K562 (cell line): ENCODE measurements around the gene ABR. TPM values are rescaled to one million over a fixed set of nuclear protein-coding genes. Genes with fewer than 3 reads are reported as not detected.

Experiments used
- ATAC-seq: fragments of 200-7000 bp; cut with Tn5 transposase; 3 replicates; pipeline ENCODE4 v1.9.1; 2020; ENCODE audit warnings: moderate library complexity
- BruUV-seq: library from RNA; stranded (reverse); fragments of 400-500 nt; replicated peaks from 2 replicates; lab custom pipeline; 2021; lab: Mats Ljungman, UMichigan
- CTCF ChIA-PET: fragments of 300-600 bp; formaldehyde crosslinking; extraction: SDS; loops from one replicate; lab custom pipeline; 2021; ENCODE audit warnings: low intra/inter-chr PET ratio; lab: Yijun Ruan, JAX
- POLR2A ChIA-PET: fragments of 300-600, 350-650 bp; sonication (Branson Sonifier 250); formaldehyde crosslinking; extraction: SDS; loops from one replicate; lab custom pipeline; 2021; ENCODE audit warnings: antibody characterized with exemption, inconsistent platforms; lab: Yijun Ruan, JAX
- DNase-seq, 4 experiments: peaks; one replicate each; pipeline versions ENCODE4 v3.0.0 to v3.0.0-alpha.2; 2011 to 2018; ENCODE audit warnings: low spot score in 3 of 4, mixed read lengths in 3 of 4; ENCODE audit errors: extremely low read depth in 1 of 4
- FAIRE-seq: peaks from 2 replicates; lab custom pipeline; 2011; peaks lifted over from hg19 to GRCh38; lab: Jason Lieb, UNC
- H2AFZ ChIP-seq: 2 replicates; pipeline ENCODE4 v1.6.0; 2011; ENCODE audit warnings: low read depth, low read length, control low read depth, inconsistent platforms
- H3K27ac ChIP-seq: fragments of 200-600 bp; 3 replicates; pipeline ENCODE4 v1.8.0; 2011; ENCODE audit warnings: low read depth, mild to moderate bottlenecking, control low read depth, inconsistent platforms, low read length, moderate library complexity, mixed read lengths; ENCODE audit errors: extremely low read depth
- H3K27me3 ChIP-seq, 2 experiments: fragments of 300-600 bp in 1 of 2; 2 replicates in 1 of 2; 3 replicates in 1 of 2; pipeline versions ENCODE4 v1.6.0 to v1.8.0; 2011; ENCODE audit warnings: inconsistent platforms in 2 of 2, low read length in 2 of 2, mild to moderate bottlenecking in 1 of 2, mixed read lengths in 1 of 2, moderate library complexity in 1 of 2; ENCODE audit not compliant: control insufficient read depth in 2 of 2, insufficient read depth in 2 of 2
- H3K36me3 ChIP-seq: fragments of 300-600 bp; 3 replicates; pipeline ENCODE4 v1.8.0; 2011; ENCODE audit warnings: mild to moderate bottlenecking, low read length, inconsistent platforms; ENCODE audit not compliant: control insufficient read depth, insufficient read depth
- H3K4me1 ChIP-seq, 2 experiments: fragments of 200-600 bp in 1 of 2; replicated peaks in 1 of 2; 2 replicates in 1 of 2; 3 replicates in 1 of 2; pipeline versions ENCODE4 v1.5.1 to v1.8.0; 2011; ENCODE audit warnings: inconsistent platforms in 2 of 2, low read length in 2 of 2, mild to moderate bottlenecking in 1 of 2, mixed read lengths in 1 of 2, moderate library complexity in 1 of 2; ENCODE audit not compliant: control insufficient read depth in 2 of 2, insufficient read depth in 2 of 2
- H3K4me2 ChIP-seq: 2 replicates; pipeline ENCODE4 v1.6.1; 2011; ENCODE audit warnings: low read length, control low read depth, inconsistent platforms, mixed read lengths; ENCODE audit not compliant: insufficient read depth
- H3K4me3 ChIP-seq: fragments of 200-600 bp; sonication (generic), shearing (Covaris generic); 2 replicates; pipeline ENCODE4 v1.5.1; 2016; ENCODE audit warnings: control low read depth, inconsistent platforms
- H3K79me2 ChIP-seq: fragments of 200-600 bp; 3 replicates; pipeline ENCODE4 v1.8.0; 2011; ENCODE audit warnings: low read length, inconsistent platforms; ENCODE audit not compliant: control insufficient read depth, insufficient read depth
- H3K9ac ChIP-seq, 2 experiments: 2 replicates each; pipeline versions ENCODE4 v1.6.0 to v1.6.1; 2011; ENCODE audit warnings: low read depth in 2 of 2, low read length in 2 of 2, control low read depth in 1 of 2, inconsistent platforms in 1 of 2, mild to moderate bottlenecking in 1 of 2, mixed read lengths in 1 of 2; ENCODE audit not compliant: insufficient read depth in 1 of 2
- H3K9me1 ChIP-seq: one replicate; pipeline ENCODE4 v1.6.0; 2011; ENCODE audit warnings: inconsistent platforms, mild to moderate bottlenecking, low read length, moderate library complexity; ENCODE audit not compliant: control insufficient read depth, insufficient read depth
- H3K9me3 ChIP-seq: replicated peaks from 2 replicates; pipeline ENCODE4 v1.5.1; 2011; ENCODE audit warnings: low read depth, low read length, inconsistent platforms; ENCODE audit not compliant: control insufficient read depth, insufficient read depth
- H4K20me1 ChIP-seq: replicated peaks from 2 replicates; pipeline ENCODE4 v1.6.1; 2011; ENCODE audit warnings: low read length, inconsistent platforms, mixed read lengths; ENCODE audit not compliant: control insufficient read depth, insufficient read depth
- CLOCK ChIP-seq: fragments of 250-450 bp; sonication (Bioruptor Pico); IDR thresholded peaks from 2 replicates; pipeline ENCODE4 v1.4.0; 2020; ENCODE audit warnings: mild to moderate bottlenecking, moderate library complexity, borderline replicate concordance
- PHB2 ChIP-seq: fragments of 450-650 bp; IDR thresholded peaks from 2 replicates; pipeline ENCODE4 v1.6.1; 2017; ENCODE audit warnings: low read depth
- PTRF ChIP-seq: fragments of 450-650 bp; IDR thresholded peaks from 2 replicates; pipeline ENCODE4 v1.6.1; 2016; ENCODE audit warnings: mild to moderate bottlenecking, missing genetic modification characterization, missing compliant biosample characterization
- ZHX1 ChIP-seq: fragments of 150-350 bp; conservative IDR thresholded peaks from 2 replicates; pipeline ENCODE4 v1.6.1; 2014; ENCODE audit warnings: low read length
- ZNF407 ChIP-seq: fragments of 450-650 bp; IDR thresholded peaks from 2 replicates; pipeline ENCODE4 v1.6.1; 2016; ENCODE audit warnings: low read depth
- ZNF561 ChIP-seq: fragments of 450-650 bp; formaldehyde crosslinking; conservative IDR thresholded peaks from 2 replicates; pipeline ENCODE4 v1.4.0; 2020; ENCODE audit warnings: mild to moderate bottlenecking, moderate library complexity
- WGBS: fragments of 100-300 bp; shearing (Covaris generic); methylation state at CpG from one replicate; pipeline ENCODE4 v1.1.6; 2016; ENCODE audit warnings: low coverage, mixed read lengths; ENCODE audit not compliant: insufficient coverage; ENCODE audit errors: missing lambda C conversion rate; 5-methylcytosine and 5-hydroxymethylcytosine counted together
- in situ Hi-C: fragments of 300-500 bp; cut with MboI; formaldehyde crosslinking; loops from 4 replicates; pipeline ENCODE4 v1.15.0; 2018; ENCODE audit warnings: inconsistent platforms, mixed read lengths
- intact Hi-C: fragments of 100-400 bp; cut with micrococcal nuclease; formaldehyde crosslinking; loops from 2 replicates; pipeline ENCODE4 v1.14.2; 2022
- polyA plus RNA-seq, 8 experiments: library from polyadenylated mRNA; depleted of rRNA in 4 of 8; stranded (reverse) in 5 of 8; unstranded in 3 of 8; fragments of >200 nt; fragmentation: Nextera tagmentation in 2 of 8; fragmentation: Illumina TruSeq in 1 of 8; extraction: Ambion mirVana in 2 of 8; extraction: Trizol in 1 of 8; gene quantifications; 2 replicates each; pipeline versions ENCODE4 v1.2.1 to v1.2.3, GENCODE V29; 2011 to 2014; ENCODE audit warnings: inconsistent platforms in 1 of 8, missing spikeins in 1 of 8
- total RNA-seq, 7 experiments: library from RNA; depleted of rRNA in 6 of 7; stranded (reverse); fragments of >200 nt in 6 of 7; fragmentation: Illumina TruSeq in 2 of 7; extraction: Trizol in 2 of 7; gene quantifications; 2 replicates each; pipeline versions ENCODE4 v1.2.1 to v1.2.3, GENCODE V29; 2011 to 2021; ENCODE audit warnings: low replicate concordance in 1 of 7

The ABR gene
- total and polyA plus RNA-seq, 9 of the 15 experiments (the other 6 are each of a cell fraction or from before 2014, with no cell fraction given), result 0.07 to 1.6 (median 0.37) TPM; not detected in 1

GRCh38 chr17:1050996-1051925 lies 128.5 kb downstream of the ABR start:
- no peak for FAIRE-seq
- no peaks in the 10 kb centered on the region for H3K9me1 ChIP-seq
- ATAC-seq, result no peak
- H3K4me1 ChIP-seq, result peaks cover 0 to 9% of the 10 kb centered on the region in 2 experiments; a peak in 2 of 5 replicates
- POLR2A ChIA-PET, result no interaction called here
- DNase-seq, result no peak
- H3K27me3 ChIP-seq, result peaks cover 5 to 52% of the 10 kb centered on the region in 2 experiments; a peak in 4 of 5 replicates
- H3K4me2 ChIP-seq, result no peak overlapping the region
- no peaks in the 10 kb centered on the region; the same call in 1 of the 2 replicates for H4K20me1 ChIP-seq
- no peak overlapping the region for H3K9ac ChIP-seq
- no TSS peak for BruUV-seq
- no peaks in the 10 kb centered on the region for H3K79me2 ChIP-seq
- H2AFZ ChIP-seq, result no peak overlapping the region
- no peaks in the 10 kb centered on the region for H3K36me3 ChIP-seq
- in situ Hi-C loops, result no loop called here
- intact Hi-C loops, result no loop called here
- CTCF ChIA-PET, result no interaction called here
- H3K4me3 ChIP-seq, result no peak overlapping the region
- H3K27ac ChIP-seq, result no peak overlapping the region
- 4% methylated on average over 17 of the region's 33 CpGs for WGBS
- no peaks in the 10 kb centered on the region for H3K9me3 ChIP-seq
- TF ChIP-seq CLOCK (no peak), PTRF (no peak), PHB2 (no peak), ZNF407 (no peak), ZNF561 (CRISPR knock-in tag) (no peak), ZHX1 (no peak)
